HG03159 (cell line): ENCODE results near the gene NCF4.

Experiments
- ATAC-seq: cut with Tn5 transposase; IDR thresholded peaks from one replicate; pipeline ENCODE4 v1.9.1; 2021; ENCODE audit warnings: mild to moderate bottlenecking, moderate library complexity; ENCODE audit not compliant: unreplicated experiment

The NCF4 gene

GRCh38 chr22:36860821-36861659, at the start of gene NCF4:
Gene NCF4, plus strand, starts transcription at chr22:36861006. Its CDS starts 166 bp downstream, at chr22:36861172.
- ATAC-seq: peak; percentile 70

- ATAC-seq: no peak
These were observed 49.6 kb upstream of the NCF4 start for GRCh38 chr22:36811094-36811800.

- no peak for ATAC-seq
These were observed 46.0 kb upstream of the NCF4 start for GRCh38 chr22:36814801-36815200.

GRCh38 chr22:36815558-36816338, 45.1 kb upstream of the NCF4 start:
- no peak for ATAC-seq

- no peak for ATAC-seq
These were observed 44.5 kb upstream of the NCF4 start for GRCh38 chr22:36816339-36816635.

GRCh38 chr22:36816636-36817524, 43.9 kb upstream of the NCF4 start, which contains the start of gene PVALB:
Gene PVALB, minus strand, starts transcription at chr22:36817035. Its CDS starts 30 bp downstream, at chr22:36817005.
- no peak for ATAC-seq

- ATAC-seq: no peak
These were observed 43.3 kb upstream of the NCF4 start for GRCh38 chr22:36817525-36817848.

- ATAC-seq: no peak
These were observed 42.7 kb upstream of the NCF4 start for GRCh38 chr22:36818010-36818642.

GRCh38 chr22:36819112-36819511, 41.7 kb upstream of the NCF4 start:
- ATAC-seq: no peak

GRCh38 chr22:36822581-36822980, 38.2 kb upstream of the NCF4 start:
- no peak for ATAC-seq

- ATAC-seq: no peak
These were observed 37.5 kb upstream of the NCF4 start for GRCh38 chr22:36823186-36823839.

GRCh38 chr22:36824655-36825054, 36.2 kb upstream of the NCF4 start:
- ATAC-seq: no peak

GRCh38 chr22:36826262-36826661, 34.5 kb upstream of the NCF4 start:
- ATAC-seq: no peak

GRCh38 chr22:36828815-36829214, 32.0 kb upstream of the NCF4 start:
- no peak for ATAC-seq

GRCh38 chr22:36829370-36830002, 31.3 kb upstream of the NCF4 start:
- ATAC-seq: no peak

GRCh38 chr22:36830601-36831000, 30.2 kb upstream of the NCF4 start:
- no peak for ATAC-seq

GRCh38 chr22:36831206-36831605, 29.6 kb upstream of the NCF4 start:
- ATAC-seq: no peak

GRCh38 chr22:36831717-36832116, 29.1 kb upstream of the NCF4 start:
- no peak for ATAC-seq

- ATAC-seq: no peak
These were observed 27.7 kb upstream of the NCF4 start for GRCh38 chr22:36833073-36833472.
